Stimulated activated naive CD4-positive, alpha-beta T cell (primary cell): Measurements from ENCODE around the gene GNMT.
A peak's percentile ranks its signal among the peaks of the same experiment; 100 is the strongest.
"Not testable (repeated sequence)": the region's sequence is repeated elsewhere in the genome, so short reads cannot be mapped to it uniquely, and the experiment has no call there.

Experiments used
- DNase-seq, 6 experiments: peaks; one replicate each; lab custom pipeline; 2025; lab: John Stamatoyannopoulos, UW

GNMT gene

DNA sequence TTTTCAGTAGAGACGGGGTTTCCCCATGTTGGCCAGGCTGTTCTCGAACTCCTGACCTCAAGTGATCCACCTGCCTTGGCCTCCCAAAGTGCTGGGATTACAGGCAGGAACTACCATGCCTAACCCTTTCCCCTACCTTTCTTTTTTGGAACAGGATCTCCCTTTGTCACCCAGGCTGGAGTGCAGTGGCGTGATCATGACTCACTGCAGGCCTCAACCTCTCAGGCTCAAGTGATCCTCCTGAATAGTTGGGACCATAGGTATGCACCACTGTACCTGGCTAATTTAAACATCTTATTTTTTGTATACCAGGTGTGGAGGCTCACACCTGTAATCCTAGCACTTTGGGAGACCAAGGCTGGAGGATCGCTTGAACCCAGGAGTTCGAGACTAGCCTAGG is 19.2 kb upstream of the GNMT start:
- DNase-seq = not testable (repeated sequence)

GRCh38 chr6:42942444-42942843 is 18.1 kb upstream of the GNMT start:
- DNase-seq = no peak

DNA sequence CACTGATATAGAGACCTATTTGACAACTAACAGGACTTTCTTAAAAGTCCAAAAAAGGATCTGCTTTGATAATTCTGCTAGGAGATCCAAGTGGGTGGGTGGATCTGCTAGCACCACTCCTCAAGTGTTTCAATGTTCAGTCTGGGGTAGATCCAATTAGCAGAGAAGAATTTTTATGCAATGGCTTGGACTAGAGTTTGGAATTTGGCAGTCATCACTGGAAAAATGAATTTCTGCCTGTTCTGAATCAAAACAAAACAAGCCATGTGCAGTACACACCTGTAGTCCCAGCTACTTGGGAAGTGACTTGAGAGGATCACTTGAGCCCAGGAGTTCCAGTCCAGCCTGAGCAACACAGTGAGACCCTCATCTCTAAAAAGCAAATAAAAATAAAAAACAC is 12.6 kb upstream of the GNMT start:
- DNase-seq = no peak

DNA sequence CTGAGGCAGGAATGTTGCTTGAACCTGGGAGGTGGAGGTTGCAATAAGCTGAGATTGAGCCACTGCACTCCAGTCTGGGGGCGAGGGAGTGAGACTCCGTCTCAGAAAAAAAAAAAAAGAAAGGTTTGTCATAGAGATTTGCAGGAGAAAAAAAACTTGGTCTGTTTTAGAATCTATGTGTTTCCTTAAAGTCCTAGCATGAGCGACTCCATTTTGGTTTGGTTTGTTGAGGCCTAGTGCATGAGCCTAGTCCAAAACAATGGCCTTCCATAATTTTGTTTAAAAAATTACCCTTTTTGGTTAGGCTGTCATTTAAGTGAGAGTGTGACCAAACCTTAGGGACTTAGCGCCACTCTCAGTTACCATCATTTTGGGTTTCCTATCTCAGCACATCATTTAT is 8.2 kb upstream of the GNMT start:
- DNase-seq = no peak

DNA sequence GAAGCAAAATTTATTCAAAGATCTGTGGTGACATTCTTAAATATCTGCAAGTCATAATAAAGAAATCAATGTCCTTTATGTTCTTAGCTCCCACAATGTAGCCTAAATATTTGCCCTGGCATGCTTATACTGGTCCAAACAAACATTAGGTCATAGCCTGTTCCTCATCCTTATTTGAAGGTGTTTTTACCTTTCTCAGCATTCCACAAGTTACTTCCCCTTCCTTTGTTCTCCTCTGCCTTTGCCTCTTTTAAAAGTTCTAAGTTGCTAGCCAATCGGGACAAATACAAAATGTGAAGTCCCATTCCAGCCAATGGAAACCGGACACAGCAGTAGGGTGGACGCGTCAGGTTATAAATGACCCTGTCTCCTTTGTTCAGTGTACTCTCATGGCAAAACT is 6.1 kb upstream of the GNMT start:
- DNase-seq = not testable (repeated sequence)

DNA sequence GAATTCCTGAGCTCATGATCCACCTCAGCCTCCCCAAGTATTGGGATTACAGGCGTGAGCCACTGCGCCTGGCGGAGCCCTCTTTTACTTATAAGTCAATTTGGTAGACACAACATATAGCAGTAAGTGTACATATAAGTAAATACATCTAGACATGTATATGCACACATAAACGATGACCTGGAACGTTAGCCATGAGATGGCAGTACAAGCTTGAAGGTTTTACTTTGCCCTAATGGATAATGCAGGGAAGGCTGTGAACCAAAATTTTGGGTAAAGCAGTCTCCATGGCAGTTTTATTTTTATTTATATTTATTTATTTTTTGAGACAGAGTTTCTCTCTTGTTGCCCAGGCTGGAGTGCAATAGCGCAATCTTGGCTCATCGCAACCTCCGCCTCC is 2.4 kb upstream of the GNMT start:
- no peak for DNase-seq

- no peak for DNase-seq
Measured at GRCh38 chr6:42959917-42960242, 674 bp upstream of the GNMT start.

GRCh38 chr6:42961020-42961470 is 491 bp downstream of the GNMT start:
- DNase-seq = no peak

GRCh38 chr6:42962096-42962495 is 1.5 kb downstream of the GNMT start:
- no peak for DNase-seq

GRCh38 chr6:42962502-42963178 is 2.1 kb downstream of the GNMT start:
- DNase-seq = no peak

GRCh38 chr6:42963179-42963854 is 2.8 kb downstream of the GNMT start:
- DNase-seq = no peak

DNA sequence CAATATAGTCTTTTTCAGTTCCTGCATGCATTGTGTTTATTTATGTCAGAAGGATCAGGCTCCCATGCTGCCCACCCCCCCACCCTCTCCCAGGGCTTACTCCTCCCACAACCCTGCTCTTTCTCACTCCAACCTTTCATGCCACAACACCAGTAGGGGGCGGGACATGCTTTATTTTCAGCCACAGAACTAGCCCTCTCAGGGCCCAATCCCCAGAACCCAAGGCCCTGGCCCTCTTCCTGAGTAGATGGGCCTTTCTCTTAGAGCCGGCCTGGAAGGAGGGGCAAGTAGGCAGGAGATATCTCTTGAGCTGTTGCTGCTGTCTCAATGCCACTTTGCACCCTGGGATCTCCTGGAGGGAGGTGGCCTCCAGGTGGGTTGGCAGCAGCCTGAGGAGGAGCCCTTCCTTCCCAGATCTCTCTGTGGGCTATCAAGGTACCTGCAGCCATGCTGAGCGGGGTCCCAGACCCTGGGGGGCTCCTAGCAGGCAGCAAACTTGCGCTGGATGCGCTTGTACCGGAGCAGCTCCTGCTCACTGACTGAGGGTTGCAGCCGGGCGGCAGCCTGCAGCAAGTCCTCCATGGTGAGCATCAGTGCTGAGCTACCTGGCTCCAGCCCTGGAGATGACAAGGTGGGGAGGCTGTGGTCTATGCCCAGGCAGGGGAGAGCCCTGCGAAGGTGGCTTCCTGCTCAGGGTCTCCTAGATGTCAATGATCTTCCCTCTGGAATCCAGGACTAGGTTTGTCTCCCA is 3.5 kb downstream of the GNMT start:
- peak in 3 of 6 experiments; percentile 7 to 41 (median 9) for DNase-seq

DNA sequence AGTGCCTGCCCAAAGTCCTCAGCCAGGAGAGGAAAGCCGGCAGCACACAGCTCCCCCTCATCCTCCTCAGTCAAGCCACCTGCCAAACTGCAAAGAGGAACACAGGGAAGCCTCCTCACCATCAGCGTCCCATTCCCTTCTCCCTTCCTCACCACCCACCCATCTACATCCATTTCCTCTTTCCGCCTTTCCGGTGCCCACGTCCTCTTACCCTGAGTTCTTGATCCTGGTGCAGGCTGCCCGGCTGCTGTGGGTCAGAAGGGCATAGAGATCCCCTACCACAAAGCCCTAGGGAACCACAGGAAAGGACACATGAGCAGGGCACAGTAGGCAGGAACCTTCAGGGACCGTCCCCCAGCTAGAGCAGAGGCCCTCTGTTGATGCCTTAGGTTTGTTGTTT is 6.0 kb downstream of the GNMT start:
- no peak for DNase-seq

DNA sequence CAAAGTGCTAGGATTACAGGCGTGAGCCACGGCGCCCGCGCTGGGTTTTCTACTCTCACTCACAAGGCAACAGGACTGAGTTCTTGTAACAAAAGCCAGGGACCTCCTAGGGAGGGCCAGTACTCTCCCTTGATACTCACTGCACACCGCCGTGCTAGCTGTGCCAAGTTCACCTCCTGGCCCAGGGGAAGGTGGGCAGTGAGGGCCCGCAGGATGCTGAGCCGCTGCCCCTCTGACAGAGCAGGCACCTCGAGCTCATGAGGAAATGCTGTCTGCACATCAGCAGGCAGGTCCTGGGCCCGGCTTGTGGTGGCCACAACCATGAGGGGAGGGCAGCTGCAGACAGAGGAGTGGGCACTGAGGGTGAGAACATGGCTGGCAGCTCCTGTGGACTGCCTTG is 6.7 kb downstream of the GNMT start:
- DNase-seq = no peak

GRCh38 chr6:42968126-42968701 is 7.7 kb downstream of the GNMT start:
- DNase-seq = no peak

- DNase-seq = no peak
Measured at GRCh38 chr6:42968783-42969182, 8.2 kb downstream of the GNMT start.

- no peak for DNase-seq
Measured at GRCh38 chr6:42969431-42969830, 8.9 kb downstream of the GNMT start.

- no peak for DNase-seq
Measured at GRCh38 chr6:42969934-42970333, 9.4 kb downstream of the GNMT start.

DNA sequence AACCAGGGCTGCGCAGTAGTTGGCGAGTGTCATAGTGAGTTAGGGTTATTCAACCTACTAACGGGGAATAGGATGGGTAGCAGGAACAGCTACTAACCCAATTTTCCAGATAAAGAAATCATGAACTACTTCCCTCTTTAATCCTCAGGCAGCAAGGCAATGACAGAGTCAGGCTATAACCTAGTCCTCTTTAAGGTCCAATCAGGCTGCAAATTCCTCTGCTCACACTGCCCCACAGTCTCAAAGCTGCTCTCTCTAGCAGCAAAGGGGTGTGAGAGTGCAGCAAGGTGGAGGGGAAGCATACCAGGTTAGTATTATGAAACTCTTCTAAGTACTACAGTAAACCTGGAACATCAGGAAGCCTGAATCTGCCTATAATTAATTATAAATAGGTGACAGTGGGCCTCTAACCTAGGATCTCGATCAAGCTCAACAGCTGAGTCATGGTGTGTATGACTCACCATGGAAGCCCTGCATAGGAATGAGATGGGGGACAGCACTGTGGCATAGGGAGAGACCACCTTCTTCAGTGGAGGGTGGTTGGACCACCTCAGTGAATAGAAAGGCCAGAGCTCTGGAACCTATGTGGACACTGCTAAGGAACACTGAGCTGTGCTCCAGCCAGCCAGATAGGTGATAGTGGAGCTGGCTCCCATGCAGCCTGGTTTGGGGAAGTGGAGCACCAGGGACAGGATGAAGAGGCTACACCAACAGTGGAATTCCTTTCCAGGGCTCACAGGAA is 10.5 kb downstream of the GNMT start:
- no peak for DNase-seq

DNA sequence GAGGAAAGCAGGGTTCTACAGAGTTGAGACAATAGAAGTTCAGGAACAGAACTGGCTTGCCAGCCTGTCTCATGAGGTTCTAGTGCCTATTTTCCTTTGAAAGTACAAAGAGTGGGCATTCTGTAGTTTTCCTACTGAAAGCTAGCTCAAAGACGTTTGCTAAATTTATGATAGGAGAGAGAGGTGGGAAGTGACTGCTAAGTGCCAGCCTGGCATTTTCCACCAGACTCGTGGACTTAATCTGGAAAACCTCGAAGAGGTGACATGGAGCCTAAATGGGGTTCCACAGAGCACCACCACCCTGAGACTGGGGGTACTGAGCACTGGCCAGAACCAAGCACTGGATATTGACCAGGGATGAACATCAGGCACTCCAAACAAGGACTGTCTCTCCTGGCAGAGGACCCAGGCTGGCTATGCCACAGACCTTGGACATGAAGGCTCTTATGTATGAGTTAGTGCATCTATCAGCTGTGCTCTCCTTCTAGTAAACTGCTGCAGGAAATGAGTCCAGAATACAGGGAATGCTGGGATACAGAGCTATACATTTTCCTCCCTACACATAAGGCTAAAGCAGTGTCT is 11.3 kb downstream of the GNMT start:
- DNase-seq = no peak

DNA sequence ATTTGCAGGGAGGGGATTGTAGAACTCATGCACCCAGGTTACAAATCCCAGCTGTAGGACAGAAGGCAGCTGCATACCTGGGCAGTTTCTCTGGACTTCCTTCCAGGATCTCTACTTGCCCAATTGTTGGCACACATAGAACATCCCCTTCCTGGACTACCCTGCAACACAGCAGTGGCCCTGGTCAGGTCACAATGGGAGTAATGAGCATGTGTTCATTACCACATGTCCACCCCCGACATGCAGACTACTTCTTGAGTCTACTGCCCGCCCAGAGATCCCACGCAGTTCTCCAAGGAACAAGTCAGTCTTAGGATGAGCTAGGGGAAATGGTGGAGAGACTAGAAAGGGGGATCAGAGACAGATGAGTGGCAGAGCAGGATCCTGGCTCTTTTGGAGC is 13.4 kb downstream of the GNMT start:
- DNase-seq = no peak
